BJ (cell line): Measurements from ENCODE around the gene RIMBP2. TPM values are rescaled to one million over a fixed set of nuclear protein-coding genes. Genes with fewer than 3 reads are reported as not detected.

Experiments
- CTCF ChIA-PET: fragments of 350-600 bp; formaldehyde crosslinking; extraction: SDS; loops from one replicate; lab custom pipeline; 2021; ENCODE audit warnings: antibody characterized with exemption, inconsistent platforms; lab: Yijun Ruan, JAX
- POLR2A ChIA-PET: fragments of 300-600 bp; sonication (Branson Sonifier 250); formaldehyde crosslinking; extraction: SDS; loops from one replicate; lab custom pipeline; 2021; ENCODE audit warnings: antibody characterized with exemption; lab: Charles Lee
- DNase-seq: peaks from one replicate; pipeline ENCODE4 v3.0.0-alpha.2; 2011; ENCODE audit warnings: low read depth
- H3K27me3 ChIP-seq: 2 replicates; pipeline ENCODE4 v1.6.0; 2011; ENCODE audit warnings: low read length; ENCODE audit not compliant: control insufficient read depth, insufficient read depth
- H3K36me3 ChIP-seq: 2 replicates; pipeline ENCODE4 v1.5.1; 2011; ENCODE audit warnings: low read length; ENCODE audit not compliant: control insufficient read depth, insufficient read depth
- H3K4me3 ChIP-seq: 2 replicates; pipeline ENCODE4 v1.5.1; 2011; ENCODE audit warnings: low read depth, mild to moderate bottlenecking, control low read depth, low read length
- CTCF ChIP-seq: IDR thresholded peaks from 2 replicates; pipeline ENCODE4 v1.5.1; 2011; ENCODE audit warnings: low read depth, mild to moderate bottlenecking, control low read depth, inconsistent platforms, low read length, moderate library complexity; ENCODE audit not compliant: insufficient read depth
- polyA plus RNA-seq: library from polyadenylated mRNA; depleted of rRNA; stranded (reverse); fragments of >200 nt; gene quantifications from 2 replicates; pipeline ENCODE4 v1.2.3, GENCODE V29; 2011

Gene RIMBP2
- polyA plus RNA-seq, 1 experiment, result 0.05 TPM

- no peak for DNase-seq
- Histone ChIP-seq H3K36me3 (no peaks in the 10 kb centered on the region), H3K27me3 (no peaks in the 10 kb centered on the region), H3K4me3 (no peak overlapping the region)
- no peak for TF ChIP-seq CTCF
- CTCF ChIA-PET, result no interaction called here
- POLR2A ChIA-PET, result no interaction called here
Measured at GRCh38 chr12:130729344-130729743, 13.2 kb upstream of the RIMBP2 start.

- Histone ChIP-seq H3K4me3 (no peak overlapping the region), H3K27me3 (no peaks in the 10 kb centered on the region), H3K36me3 (no peaks in the 10 kb centered on the region)
- no peak for DNase-seq
- ChIA-PET POLR2A (no interaction called here), CTCF (interaction anchor here (1.3 kb wide), 1 partner anchor 19 kb away, joined by 4 read pairs; no protein-coding TSS in a partner anchor)
- TF ChIP-seq CTCF, result no peak
Measured at GRCh38 chr12:130728158-130729058, 12.3 kb upstream of the RIMBP2 start.

GRCh38 chr12:130719263-130719859 lies 3.3 kb upstream of the RIMBP2 start:
- ChIA-PET CTCF (no interaction called here), POLR2A (no interaction called here)
- Histone ChIP-seq H3K36me3 (no peaks in the 10 kb centered on the region), H3K4me3 (no peak overlapping the region), H3K27me3 (peaks cover 1% of the 10 kb centered on the region; the same call in 1 of the 2 replicates)
- no peak for DNase-seq
- no peak for TF ChIP-seq CTCF

GRCh38 chr12:130717752-130718151 lies 1.7 kb upstream of the RIMBP2 start:
- CTCF ChIA-PET, result no interaction called here

More at GRCh38 chr12:130717752-130718151, 1.7 kb upstream of the RIMBP2 start:
- POLR2A ChIA-PET, result no interaction called here
- peaks cover 1% of the 10 kb centered on the region; the same call in 1 of the 2 replicates for H3K27me3 ChIP-seq
- no peaks in the 10 kb centered on the region for H3K36me3 ChIP-seq
- DNase-seq, result no peak
- no peak for TF ChIP-seq CTCF
- H3K4me3 ChIP-seq, result no peak overlapping the region
